ENCODE measurements around the gene SPDYC.

GRCh38 chr11:65208785-65209710 lies 39.0 kb downstream of the SPDYC start:
- no peak for TF ChIP-seq CTCF (IDR thresholded peaks at IDR 0.05; ENCODE audit: low read length)
- TF ChIP-seq EZH2 (IDR thresholded peaks at IDR 0.05; ENCODE audit: borderline replicate concordance, low read length), result no peak

Data from OCI-LY1 (cell line).